ENCODE results near the gene CLIP1. TPM values are rescaled to one million over a fixed set of nuclear protein-coding genes. Genes with fewer than 3 reads are reported as not detected.

Gene CLIP1
- total RNA-seq, 6 experiments from 2014 or later = 35.4 to 63.4 (median 43.1) TPM

DNA sequence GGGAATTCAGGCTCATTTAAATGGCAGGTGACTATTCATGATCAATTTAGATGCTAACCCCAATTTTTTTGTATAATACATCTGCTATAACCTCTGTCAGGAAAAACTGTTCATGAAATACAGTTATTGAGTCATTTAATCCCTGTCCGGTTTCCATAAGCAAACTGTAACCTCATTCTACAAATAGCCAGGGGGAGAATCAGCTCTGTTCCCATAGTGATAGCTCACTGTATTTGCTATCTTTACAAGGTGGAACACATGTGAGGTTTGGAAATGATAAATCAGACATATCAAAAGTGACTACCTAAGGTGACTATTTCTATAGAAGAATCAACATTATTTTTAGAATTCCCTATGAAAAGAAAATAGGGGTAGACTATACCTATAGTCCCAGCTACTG is 117.5 kb downstream of the CLIP1 start:
- ATAC-seq (no peak), DNase-seq (no peak)
- Histone ChIP-seq H3K4me1 (no peaks in the 10 kb centered on the region), H3K4me3 (no peak overlapping the region), H3K36me3 (peaks cover 0 to 88% (median 20%) of the 10 kb centered on the region in 4 donors), H3K9me3 (no peaks in the 10 kb centered on the region), H3K27me3 (no peaks in the 10 kb centered on the region), H3K27ac (no peak overlapping the region)
- TF ChIP-seq, protein P1, sequence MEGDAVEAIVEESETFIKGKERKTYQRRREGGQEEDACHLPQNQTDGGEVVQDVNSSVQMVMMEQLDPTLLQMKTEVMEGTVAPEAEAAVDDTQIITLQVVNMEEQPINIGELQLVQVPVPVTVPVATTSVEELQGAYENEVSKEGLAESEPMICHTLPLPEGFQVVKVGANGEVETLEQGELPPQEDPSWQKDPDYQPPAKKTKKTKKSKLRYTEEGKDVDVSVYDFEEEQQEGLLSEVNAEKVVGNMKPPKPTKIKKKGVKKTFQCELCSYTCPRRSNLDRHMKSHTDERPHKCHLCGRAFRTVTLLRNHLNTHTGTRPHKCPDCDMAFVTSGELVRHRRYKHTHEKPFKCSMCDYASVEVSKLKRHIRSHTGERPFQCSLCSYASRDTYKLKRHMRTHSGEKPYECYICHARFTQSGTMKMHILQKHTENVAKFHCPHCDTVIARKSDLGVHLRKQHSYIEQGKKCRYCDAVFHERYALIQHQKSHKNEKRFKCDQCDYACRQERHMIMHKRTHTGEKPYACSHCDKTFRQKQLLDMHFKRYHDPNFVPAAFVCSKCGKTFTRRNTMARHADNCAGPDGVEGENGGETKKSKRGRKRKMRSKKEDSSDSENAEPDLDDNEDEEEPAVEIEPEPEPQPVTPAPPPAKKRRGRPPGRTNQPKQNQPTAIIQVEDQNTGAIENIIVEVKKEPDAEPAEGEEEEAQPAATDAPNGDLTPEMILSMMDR (IDR thresholded peaks at IDR 0.05) = no peak
- TF ChIP-seq POLR2A (IDR thresholded peaks at IDR 0.05) = no peak
- 80% methylated on average over 1 of the region's 1 CpG for WGBS (ENCODE audit: insufficient coverage, low coverage, low lambda C conversion rate, missing lambda C conversion rate)
- intact Hi-C loops (cut with DNase I) = no loop called here

DNA sequence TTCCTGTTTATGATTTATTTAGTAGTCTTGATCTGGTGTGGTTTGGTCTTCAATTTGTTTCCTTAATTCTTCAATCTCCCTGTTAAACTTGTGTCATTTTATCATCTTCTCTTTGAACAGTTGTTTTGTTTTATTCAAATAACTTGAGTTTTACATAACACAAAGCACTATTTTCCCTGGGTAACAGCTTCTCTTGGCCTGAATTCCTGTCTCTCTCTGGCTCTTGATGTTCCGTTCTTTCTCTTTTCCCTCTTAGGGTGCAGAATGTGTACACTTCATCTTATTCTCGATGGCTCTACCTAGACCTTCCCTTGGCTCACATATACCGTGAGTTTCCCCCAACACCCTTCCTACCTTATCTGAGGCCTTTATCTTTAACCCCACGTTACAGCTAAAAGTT is 119.4 kb downstream of the CLIP1 start:
- H3K27me3 ChIP-seq = no peaks in the 10 kb centered on the region
- ATAC-seq = no peak
- peaks cover 0 to 86% (median 13%) of the 10 kb centered on the region in 4 donors for H3K36me3 ChIP-seq
- intact Hi-C loops (cut with DNase I) = no loop called here
- TF ChIP-seq, protein P1 (IDR thresholded peaks at IDR 0.05) = no peak
- TF ChIP-seq POLR2A (IDR thresholded peaks at IDR 0.05) = no peak
- no peaks in the 10 kb centered on the region for H3K4me1 ChIP-seq
- no peak overlapping the region for H3K27ac ChIP-seq
- no peaks in the 10 kb centered on the region for H3K9me3 ChIP-seq
- no peak overlapping the region for H3K4me3 ChIP-seq
- DNase-seq = no peak
- WGBS (ENCODE audit: insufficient coverage, low coverage, low lambda C conversion rate, missing lambda C conversion rate) = 56% methylated on average over 4 of the region's 4 CpGs

DNA sequence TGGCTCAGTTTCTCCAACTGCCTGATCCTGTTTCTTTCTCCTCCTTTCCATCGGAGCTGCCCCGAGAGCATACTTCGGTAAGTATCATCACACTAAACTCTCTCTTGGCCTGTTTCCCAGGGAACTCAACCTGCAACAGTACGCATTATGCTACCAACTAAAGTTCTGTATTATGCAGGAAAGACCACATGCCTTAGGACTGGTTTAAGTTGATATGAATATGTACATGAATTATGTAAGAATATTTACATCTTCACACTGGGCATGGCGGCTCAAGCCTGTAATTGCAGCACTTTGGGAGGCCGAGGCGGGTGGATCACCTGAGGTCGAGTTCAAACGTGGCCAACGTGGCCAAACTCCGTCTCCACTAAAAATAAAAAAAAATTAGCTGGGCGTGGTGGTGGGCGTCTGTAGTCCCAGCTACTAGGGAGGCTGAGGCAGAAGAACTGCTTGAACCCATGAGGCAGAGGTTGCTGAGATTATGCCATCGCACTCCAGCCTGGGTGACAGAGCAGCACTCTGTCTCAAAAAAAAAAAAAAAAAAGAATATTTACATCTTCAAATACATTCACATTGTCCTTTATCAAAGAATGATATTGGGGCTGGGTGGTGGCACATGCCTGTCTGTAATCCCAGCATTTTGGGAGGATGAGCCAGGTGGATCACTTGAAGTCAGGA is 124.3 kb downstream of the CLIP1 start:
- no peak overlapping the region for H3K27ac ChIP-seq
- WGBS (ENCODE audit: insufficient coverage, low coverage, low lambda C conversion rate, missing lambda C conversion rate) = 98% methylated on average over 9 of the region's 14 CpGs
- H3K4me1 ChIP-seq = no peaks in the 10 kb centered on the region
- DNase-seq = no peak
- intact Hi-C loops (cut with DNase I) = no loop called here
- H3K36me3 ChIP-seq = peaks cover 0 to 82% (median 9%) of the 10 kb centered on the region in 4 donors
- TF ChIP-seq POLR2A (IDR thresholded peaks at IDR 0.05) = no peak
- TF ChIP-seq, protein P1 (IDR thresholded peaks at IDR 0.05) = no peak
- H3K9me3 ChIP-seq = no peaks in the 10 kb centered on the region
- H3K27me3 ChIP-seq = no peaks in the 10 kb centered on the region
- H3K4me3 ChIP-seq = no peak overlapping the region
- no peak for ATAC-seq

DNA sequence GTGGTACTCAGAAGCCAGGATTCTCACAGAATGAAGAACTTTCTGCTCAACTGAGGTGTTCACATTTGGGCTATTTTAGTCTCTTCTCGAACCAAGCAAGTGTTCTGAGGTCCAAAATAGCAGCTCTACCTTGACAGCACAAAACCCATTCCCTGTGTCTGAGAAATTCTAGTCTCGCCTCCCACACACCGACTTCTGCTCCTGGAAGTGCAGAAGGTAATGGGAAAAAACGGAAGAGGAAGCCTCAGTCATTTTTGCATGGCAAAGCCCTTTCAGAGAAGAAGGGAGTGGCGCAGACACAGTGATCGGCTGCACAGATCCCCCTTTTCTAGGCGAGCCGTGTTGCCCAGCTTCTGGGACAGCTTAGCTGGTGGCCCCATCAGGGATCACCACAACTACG is 125.0 kb downstream of the CLIP1 start:
- H3K4me1 ChIP-seq = no peaks in the 10 kb centered on the region
- no peak for ATAC-seq
- H3K9me3 ChIP-seq = no peaks in the 10 kb centered on the region
- no peak for DNase-seq
- 91% methylated on average over 5 of the region's 9 CpGs for WGBS (ENCODE audit: insufficient coverage, low coverage, low lambda C conversion rate, missing lambda C conversion rate)
- no peak for TF ChIP-seq POLR2A (IDR thresholded peaks at IDR 0.05)
- TF ChIP-seq, protein P1 (IDR thresholded peaks at IDR 0.05) = no peak
- intact Hi-C loops (cut with DNase I) = no loop called here
- no peak overlapping the region for H3K27ac ChIP-seq
- no peak overlapping the region for H3K4me3 ChIP-seq
- H3K27me3 ChIP-seq = no peaks in the 10 kb centered on the region
- H3K36me3 ChIP-seq = peaks cover 0 to 75% (median 12%) of the 10 kb centered on the region in 4 donors
